ENCODE data around the gene KCNQ1. TPM values are rescaled to one million over a fixed set of nuclear protein-coding genes. Genes with fewer than 3 reads are reported as not detected.

KCNQ1 gene
- total and polyA plus RNA-seq, 4 donors: 15.4 to 41.7 (median 26.2) TPM

DNA sequence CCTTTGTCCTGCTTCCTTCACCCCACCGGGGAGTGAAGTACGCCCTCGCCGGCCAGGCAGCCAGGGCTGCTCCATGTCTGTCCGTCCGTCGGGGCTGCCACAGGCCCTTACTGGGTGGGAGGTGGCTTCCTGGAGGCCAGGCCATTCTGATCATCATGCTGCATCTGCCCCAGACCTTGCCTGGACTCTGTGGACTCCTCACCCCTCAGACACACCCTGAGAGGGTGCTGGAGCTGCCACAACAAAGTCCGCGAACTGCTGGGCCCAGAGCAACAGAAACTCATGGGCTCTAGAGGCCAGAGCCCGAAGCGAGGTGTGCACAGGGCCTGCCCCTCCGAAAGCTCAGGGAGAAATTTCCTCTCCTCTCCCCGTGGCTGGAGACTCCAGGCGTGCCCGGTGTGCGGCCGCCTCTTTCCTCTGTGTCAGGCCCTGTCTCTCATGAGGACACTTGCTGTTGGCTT, 130.8 kb downstream of the KCNQ1 start:
- no peak overlapping the region for H3K4me3 ChIP-seq
- DNase-seq (peak in 1 of 3 donors; percentile 11), ATAC-seq (ENCODE audit: insufficient read depth, low FRiP score) (no peak)
- no peaks in the 10 kb centered on the region for H3K9me3 ChIP-seq (ENCODE audit: control insufficient read depth in 4 of 4, insufficient read depth in 3 of 4, low read length in 3 of 4)
- H3K27me3 ChIP-seq (ENCODE audit: control insufficient read depth in 3 of 3, insufficient read depth in 3 of 3, low read length in 2 of 3): no peaks in the 10 kb centered on the region
- H3K9ac ChIP-seq (ENCODE audit: insufficient read depth in 1 of 2, low read length in 2 of 2): no peak overlapping the region
- H3K36me3 ChIP-seq (ENCODE audit: control insufficient read depth in 4 of 4, insufficient read depth in 4 of 4, low read length in 4 of 4): peaks cover 0 to 9% (median 0%) of the 10 kb centered on the region in 4 donors
- H3K4me1 ChIP-seq (ENCODE audit: control insufficient read depth in 5 of 5, insufficient read depth in 5 of 5, low read length in 5 of 5): peaks cover 0 to 21% (median 0%) of the 10 kb centered on the region in 5 donors
- H3K27ac ChIP-seq (ENCODE audit: low read depth in 1 of 2, low read length in 1 of 2): no peak overlapping the region
- 94 to 96% methylated on average over 17 of the region's 17 CpGs for WGBS, 2 donors
- TF ChIP-seq, protein P1, sequence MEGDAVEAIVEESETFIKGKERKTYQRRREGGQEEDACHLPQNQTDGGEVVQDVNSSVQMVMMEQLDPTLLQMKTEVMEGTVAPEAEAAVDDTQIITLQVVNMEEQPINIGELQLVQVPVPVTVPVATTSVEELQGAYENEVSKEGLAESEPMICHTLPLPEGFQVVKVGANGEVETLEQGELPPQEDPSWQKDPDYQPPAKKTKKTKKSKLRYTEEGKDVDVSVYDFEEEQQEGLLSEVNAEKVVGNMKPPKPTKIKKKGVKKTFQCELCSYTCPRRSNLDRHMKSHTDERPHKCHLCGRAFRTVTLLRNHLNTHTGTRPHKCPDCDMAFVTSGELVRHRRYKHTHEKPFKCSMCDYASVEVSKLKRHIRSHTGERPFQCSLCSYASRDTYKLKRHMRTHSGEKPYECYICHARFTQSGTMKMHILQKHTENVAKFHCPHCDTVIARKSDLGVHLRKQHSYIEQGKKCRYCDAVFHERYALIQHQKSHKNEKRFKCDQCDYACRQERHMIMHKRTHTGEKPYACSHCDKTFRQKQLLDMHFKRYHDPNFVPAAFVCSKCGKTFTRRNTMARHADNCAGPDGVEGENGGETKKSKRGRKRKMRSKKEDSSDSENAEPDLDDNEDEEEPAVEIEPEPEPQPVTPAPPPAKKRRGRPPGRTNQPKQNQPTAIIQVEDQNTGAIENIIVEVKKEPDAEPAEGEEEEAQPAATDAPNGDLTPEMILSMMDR (IDR thresholded peaks at IDR 0.05; ENCODE audit: control extremely low read depth, extremely low read depth): no peak

DNA sequence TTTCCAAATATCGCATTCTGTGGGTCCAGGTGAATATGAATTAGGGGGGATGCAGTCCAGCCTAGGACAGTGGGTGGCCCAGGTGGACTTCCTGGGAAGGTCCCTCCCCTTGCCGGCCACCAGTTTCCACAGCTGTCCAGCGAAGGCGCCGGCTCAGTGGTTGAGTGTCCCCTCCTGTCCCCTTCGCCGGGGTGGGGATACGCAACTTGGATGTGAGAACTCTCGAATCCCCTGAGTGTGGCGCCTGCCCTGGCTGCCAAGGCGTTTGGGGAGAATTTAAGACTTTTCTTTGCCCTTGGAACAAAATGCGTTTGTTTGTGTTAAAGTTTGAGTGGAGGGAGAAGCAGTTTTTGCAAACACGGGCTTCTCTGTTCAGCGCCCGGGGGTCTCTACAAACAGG, 131.3 kb downstream of the KCNQ1 start:
- no peak overlapping the region for H3K9ac ChIP-seq (ENCODE audit: insufficient read depth in 1 of 2, low read length in 2 of 2)
- 94 to 95% methylated on average over 15 of the region's 15 CpGs for WGBS, 2 donors
- TF ChIP-seq, protein P1 (IDR thresholded peaks at IDR 0.05; ENCODE audit: control extremely low read depth, extremely low read depth): no peak
- ATAC-seq (ENCODE audit: insufficient read depth, low FRiP score) (no peak), DNase-seq (peak in 1 of 3 donors; percentile 9)
- peaks cover 0 to 7% (median 0%) of the 10 kb centered on the region in 4 donors for H3K36me3 ChIP-seq (ENCODE audit: control insufficient read depth in 4 of 4, insufficient read depth in 4 of 4, low read length in 4 of 4)
- no peak overlapping the region for H3K27ac ChIP-seq (ENCODE audit: low read depth in 1 of 2, low read length in 1 of 2)
- H3K4me3 ChIP-seq: no peak overlapping the region
- H3K4me1 ChIP-seq (ENCODE audit: control insufficient read depth in 5 of 5, insufficient read depth in 5 of 5, low read length in 5 of 5): peaks cover 0 to 21% (median 0%) of the 10 kb centered on the region in 5 donors
- no peaks in the 10 kb centered on the region for H3K27me3 ChIP-seq (ENCODE audit: control insufficient read depth in 3 of 3, insufficient read depth in 3 of 3, low read length in 2 of 3)
- H3K9me3 ChIP-seq (ENCODE audit: control insufficient read depth in 4 of 4, insufficient read depth in 3 of 4, low read length in 3 of 4): no peaks in the 10 kb centered on the region

DNA sequence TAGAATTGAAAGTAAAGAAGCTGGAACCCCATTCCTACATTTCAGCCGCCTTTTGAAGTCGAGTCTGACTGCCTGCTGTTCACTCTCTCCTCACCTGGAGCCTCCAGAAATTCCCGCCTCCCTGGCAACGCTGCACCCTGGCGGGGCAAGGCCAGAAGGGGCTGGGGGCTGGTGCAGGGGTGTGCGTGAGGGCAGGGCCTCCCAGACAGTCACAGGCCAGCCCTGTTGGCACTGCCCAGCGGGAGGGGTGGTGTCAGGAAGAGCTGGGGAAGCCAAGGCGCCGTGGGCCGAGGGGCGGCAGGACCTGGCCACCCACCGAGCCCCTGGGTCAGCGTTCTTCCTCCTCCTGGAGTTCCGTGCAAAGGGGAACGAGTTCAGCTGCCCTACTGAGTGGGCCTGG, 131.7 kb downstream of the KCNQ1 start:
- Histone ChIP-seq H3K27ac (ENCODE audit: low read depth in 1 of 2, low read length in 1 of 2) (no peak overlapping the region), H3K9me3 (ENCODE audit: control insufficient read depth in 4 of 4, insufficient read depth in 3 of 4, low read length in 3 of 4) (no peaks in the 10 kb centered on the region), H3K4me1 (ENCODE audit: control insufficient read depth in 5 of 5, insufficient read depth in 5 of 5, low read length in 5 of 5) (peaks cover 0 to 21% (median 0%) of the 10 kb centered on the region in 5 donors), H3K27me3 (ENCODE audit: control insufficient read depth in 3 of 3, insufficient read depth in 3 of 3, low read length in 2 of 3) (no peaks in the 10 kb centered on the region), H3K36me3 (ENCODE audit: control insufficient read depth in 4 of 4, insufficient read depth in 4 of 4, low read length in 4 of 4) (peaks cover 0 to 7% (median 0%) of the 10 kb centered on the region in 4 donors), H3K9ac (ENCODE audit: insufficient read depth in 1 of 2, low read length in 2 of 2) (no peak overlapping the region), H3K4me3 (no peak overlapping the region)
- no peak for ATAC-seq (ENCODE audit: insufficient read depth, low FRiP score)
- peak; percentile 20 to 42 (median 33) for DNase-seq
- 90 to 94% methylated on average over 15 of the region's 15 CpGs for WGBS, 2 donors
- TF ChIP-seq, protein P1 (IDR thresholded peaks at IDR 0.05; ENCODE audit: control extremely low read depth, extremely low read depth): no peak
